ENCODE measurements around the gene FNIP2. TPM values are rescaled to one million over a fixed set of nuclear protein-coding genes. Genes with fewer than 3 reads are reported as not detected.
A peak's percentile ranks its signal among the peaks of the same experiment; 100 is the strongest.

The FNIP2 gene
- total and polyA plus RNA-seq, 2 donors (not counting 1 experiment from before 2014, with no cell fraction given) = 16.9 to 36.8 TPM

GRCh38 chr4:158857951-158858350 is 89.1 kb downstream of the FNIP2 start:
- TF ChIP-seq CTCF (conservative IDR thresholded peaks at IDR 0.05 in 1 of 2, IDR thresholded peaks at IDR 0.05 in 1 of 2; ENCODE audit: low read depth in 1 of 2, low read length in 2 of 2) (no peak), EZH2 (IDR thresholded peaks at IDR 0.05; ENCODE audit: low read length, missing control alignments) (no peak)
- no peaks in the 10 kb centered on the region for H3K79me2 ChIP-seq (ENCODE audit: control insufficient read depth, insufficient read depth, low read length)
- H3K27me3 ChIP-seq (ENCODE audit: control insufficient read depth, insufficient read depth, low read length) = no peaks in the 10 kb centered on the region
- H3K9ac ChIP-seq (ENCODE audit: insufficient read depth, low read length) = no peak overlapping the region
- H3K9me3 ChIP-seq (ENCODE audit: control insufficient read depth, insufficient read depth, low read depth, low read length) = no peaks in the 10 kb centered on the region
- no peak overlapping the region for H3K4me2 ChIP-seq (ENCODE audit: extremely low read depth, insufficient read depth, low read length)
- H3K4me1 ChIP-seq (ENCODE audit: control insufficient read depth, extremely low read depth, insufficient read depth, low read length) = no peaks in the 10 kb centered on the region
- H2AFZ ChIP-seq (ENCODE audit: low read length) = no peak overlapping the region
- H4K20me1 ChIP-seq (ENCODE audit: control insufficient read depth, extremely low read depth, insufficient read depth, low read length) = no peaks in the 10 kb centered on the region
- DNase-seq (ENCODE audit: low read depth in 2 of 2) = no peak
- H3K27ac ChIP-seq (ENCODE audit: insufficient read depth, low read length) = no peak overlapping the region
- H3K36me3 ChIP-seq (ENCODE audit: control insufficient read depth, insufficient read depth, low read length) = peaks cover 2% of the 10 kb centered on the region
- H3K4me3 ChIP-seq (replicated peaks in 1 of 4; ENCODE audit: control extremely low read depth in 1 of 4, insufficient read depth in 1 of 4, low read depth in 3 of 4, low read length in 4 of 4) = no peak overlapping the region

GRCh38 chr4:158858410-158859199 is 89.8 kb downstream of the FNIP2 start:
- Histone ChIP-seq H3K27ac (ENCODE audit: insufficient read depth, low read length) (no peak overlapping the region), H3K9me3 (ENCODE audit: control insufficient read depth, insufficient read depth, low read depth, low read length) (no peaks in the 10 kb centered on the region), H3K27me3 (ENCODE audit: control insufficient read depth, insufficient read depth, low read length) (no peaks in the 10 kb centered on the region), H3K9ac (ENCODE audit: insufficient read depth, low read length) (no peak overlapping the region), H3K36me3 (ENCODE audit: control insufficient read depth, insufficient read depth, low read length) (peaks cover 2% of the 10 kb centered on the region), H4K20me1 (ENCODE audit: control insufficient read depth, extremely low read depth, insufficient read depth, low read length) (no peaks in the 10 kb centered on the region), H3K4me2 (ENCODE audit: extremely low read depth, insufficient read depth, low read length) (no peak overlapping the region), H2AFZ (ENCODE audit: low read length) (no peak overlapping the region), H3K79me2 (ENCODE audit: control insufficient read depth, insufficient read depth, low read length) (no peaks in the 10 kb centered on the region), H3K4me3 (replicated peaks in 1 of 4; ENCODE audit: control extremely low read depth in 1 of 4, insufficient read depth in 1 of 4, low read depth in 3 of 4, low read length in 4 of 4) (no peak overlapping the region), H3K4me1 (ENCODE audit: control insufficient read depth, extremely low read depth, insufficient read depth, low read length) (no peaks in the 10 kb centered on the region)
- TF ChIP-seq EZH2 (IDR thresholded peaks at IDR 0.05; ENCODE audit: low read length, missing control alignments) = no peak
- TF ChIP-seq CTCF (conservative IDR thresholded peaks at IDR 0.05 in 1 of 2, IDR thresholded peaks at IDR 0.05 in 1 of 2; ENCODE audit: low read depth in 1 of 2, low read length in 2 of 2) = no peak
- peak; percentile 22 to 39 for DNase-seq (ENCODE audit: low read depth in 2 of 2)

GRCh38 chr4:158859661-158860060 is 90.8 kb downstream of the FNIP2 start:
- Histone ChIP-seq H3K27me3 (ENCODE audit: control insufficient read depth, insufficient read depth, low read length) (no peaks in the 10 kb centered on the region), H3K4me1 (ENCODE audit: control insufficient read depth, extremely low read depth, insufficient read depth, low read length) (no peaks in the 10 kb centered on the region), H3K4me2 (ENCODE audit: extremely low read depth, insufficient read depth, low read length) (no peak overlapping the region), H3K9me3 (ENCODE audit: control insufficient read depth, insufficient read depth, low read depth, low read length) (no peaks in the 10 kb centered on the region), H3K27ac (ENCODE audit: insufficient read depth, low read length) (no peak overlapping the region), H3K79me2 (ENCODE audit: control insufficient read depth, insufficient read depth, low read length) (no peaks in the 10 kb centered on the region), H3K4me3 (replicated peaks in 1 of 4; ENCODE audit: control extremely low read depth in 1 of 4, insufficient read depth in 1 of 4, low read depth in 3 of 4, low read length in 4 of 4) (no peak overlapping the region), H4K20me1 (ENCODE audit: control insufficient read depth, extremely low read depth, insufficient read depth, low read length) (no peaks in the 10 kb centered on the region), H2AFZ (ENCODE audit: low read length) (no peak overlapping the region), H3K36me3 (ENCODE audit: control insufficient read depth, insufficient read depth, low read length) (no peaks in the 10 kb centered on the region), H3K9ac (ENCODE audit: insufficient read depth, low read length) (no peak overlapping the region)
- peak in 1 of 2 donors; percentile 52 for DNase-seq (ENCODE audit: low read depth in 2 of 2)
- no peak for TF ChIP-seq CTCF (conservative IDR thresholded peaks at IDR 0.05 in 1 of 2, IDR thresholded peaks at IDR 0.05 in 1 of 2; ENCODE audit: low read depth in 1 of 2, low read length in 2 of 2)
- TF ChIP-seq EZH2 (IDR thresholded peaks at IDR 0.05; ENCODE audit: low read length, missing control alignments) = no peak
